ENCODE results near the gene AMIGO1. TPM values are rescaled to one million over a fixed set of nuclear protein-coding genes. Genes with fewer than 3 reads are reported as not detected.

AMIGO1 gene
- total and polyA plus RNA-seq, 2 of the 8 experiments (the other 6 are each of a cell fraction or from before 2014, with no cell fraction given), result 1.5 to 2.7 TPM

DNA sequence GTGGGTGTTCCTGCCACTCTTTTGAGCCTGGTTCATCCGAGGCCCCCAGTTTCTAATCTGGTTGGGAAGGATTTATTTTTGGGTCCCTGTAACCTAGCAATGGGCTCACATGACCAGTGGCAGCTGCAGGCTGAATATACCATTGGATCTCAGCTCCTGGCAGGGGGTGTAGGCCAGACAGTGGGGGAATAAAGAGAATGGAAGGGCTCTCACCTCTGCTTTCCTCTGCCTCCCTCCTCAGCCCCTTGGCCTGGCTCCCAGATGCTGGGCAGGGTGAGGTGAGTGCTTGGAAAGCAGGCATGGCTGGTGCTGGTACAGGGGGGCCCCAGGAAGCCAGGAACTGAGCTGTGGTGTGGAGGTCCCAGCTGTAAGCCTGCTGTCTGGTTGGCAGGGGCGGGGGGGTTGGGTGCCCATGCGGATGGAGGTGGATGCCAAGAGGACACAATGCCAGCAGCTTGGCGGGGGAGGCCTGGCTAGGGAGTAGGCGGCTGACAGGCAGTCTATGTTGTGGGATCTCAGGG, 26.5 kb upstream of the AMIGO1 start:
- Histone ChIP-seq H3K9me3 (ENCODE audit: insufficient read depth in 2 of 2, low read depth in 1 of 2, low read length in 1 of 2) (no peaks in the 10 kb centered on the region), H2BK120ac (replicated peaks; ENCODE audit: low read depth, low read length) (no peak overlapping the region), H2AFZ (ENCODE audit: low read length) (no peak overlapping the region), H2BK12ac (ENCODE audit: low read depth, low read length) (no peak overlapping the region), H3K18ac (ENCODE audit: extremely low read depth, low read length) (no peak overlapping the region), H3K4me3 (ENCODE audit: extremely low read depth in 1 of 4, insufficient read depth in 2 of 4, low read depth in 3 of 4, low read length in 4 of 4) (no peak overlapping the region), H3K4me2 (ENCODE audit: insufficient read depth in 1 of 2, low read depth in 2 of 2, low read length in 2 of 2) (no peak overlapping the region), H2BK20ac (ENCODE audit: low read length) (no peak overlapping the region), H3K27ac (ENCODE audit: low read depth, low read length) (no peak overlapping the region), H2BK15ac (ENCODE audit: low read length) (no peak overlapping the region), H3K4ac (replicated peaks; ENCODE audit: insufficient read length, low read depth, low read length) (no peak overlapping the region), H4K20me1 (replicated peaks in 1 of 2; ENCODE audit: control insufficient read depth in 1 of 2, insufficient read depth in 2 of 2, low read length in 2 of 2) (no peaks in the 10 kb centered on the region), H3K27me3 (replicated peaks in 1 of 4; ENCODE audit: control insufficient read depth in 3 of 4, extremely low read depth in 1 of 4, insufficient read depth in 3 of 4, low read length in 3 of 4) (peaks cover 0 to 2% (median 0%) of the 10 kb centered on the region in 4 experiments; a peak in 1 of 7 replicates), H4K8ac (ENCODE audit: extremely low read depth, insufficient read depth, low read length) (no peak overlapping the region), H3K79me2 (ENCODE audit: control insufficient read depth in 1 of 2, insufficient read depth in 2 of 2, low read length in 2 of 2) (no peaks in the 10 kb centered on the region), H3K56ac (replicated peaks; ENCODE audit: insufficient read length, low read depth, low read length) (no peak overlapping the region), H4K91ac (replicated peaks; ENCODE audit: insufficient read length, low read length) (no peak overlapping the region), H3K36me3 (ENCODE audit: control insufficient read depth in 2 of 4, insufficient read depth in 4 of 4, low read length in 3 of 4) (no peaks in the 10 kb centered on the region), H2BK5ac (ENCODE audit: low read depth, low read length) (no peak overlapping the region), H3K23ac (ENCODE audit: insufficient read length) (no peak overlapping the region), H3K14ac (ENCODE audit: insufficient read length) (no peak overlapping the region), H3K4me1 (replicated peaks in 1 of 4; ENCODE audit: control insufficient read depth in 3 of 4, insufficient read depth in 4 of 4, low read length in 3 of 4) (peaks cover 0 to 6% (median 1%) of the 10 kb centered on the region in 4 experiments; a peak in 4 of 7 replicates), H3K23me2 (ENCODE audit: low read depth, low read length) (no peaks in the 10 kb centered on the region; the same call in 1 of the 2 replicates), H2AK5ac (ENCODE audit: low read depth, low read length) (no peak overlapping the region), H4K5ac (ENCODE audit: insufficient read length, low read depth, low read length) (no peak overlapping the region), H3K9ac (replicated peaks in 1 of 4; ENCODE audit: extremely low read depth in 1 of 4, low read depth in 3 of 4, low read length in 3 of 4) (no peak overlapping the region), H3K79me1 (ENCODE audit: low read depth, low read length) (no peaks in the 10 kb centered on the region; the same call in 1 of the 2 replicates)
- FAIRE-seq, result no peak
- ChIA-PET CTCF (ENCODE audit: partially characterized antibody) (interaction anchor here (0.8 to 26.3 kb wide), 7 partner anchors 7 to 110 kb away, joined by 3 to 1755 read pairs (median 3); partner anchors contain the start of genes AMIGO1, ATXN7L2, CYB561D1 and GPR61), POLR2A (ENCODE audit: partially characterized antibody) (interaction anchor here (0.5 to 2.4 kb wide), 4 partner anchors 13 to 163 kb away, joined by 3 to 10 read pairs (median 3); partner anchors contain the start of gene GNAI3)
- no peak for DNase-seq (ENCODE audit: low read depth in 1 of 2, low spot score in 2 of 2)
- TF ChIP-seq NANOG (IDR thresholded peaks at IDR 0.05; ENCODE audit: insufficient read depth, low read depth, low read length, poor library complexity, severe bottlenecking), result no peak
- TF ChIP-seq TAF7 (optimal IDR thresholded peaks at IDR 0.05; ENCODE audit: borderline replicate concordance, low read depth, low read length), result no peak
- TF ChIP-seq BACH1 (IDR thresholded peaks at IDR 0.05; ENCODE audit: low read length), result no peak
- TF ChIP-seq MAFK (IDR thresholded peaks at IDR 0.05; ENCODE audit: low read depth, low read length), result no peak
- WGBS, 2 experiments (ENCODE audit: extremely low coverage in 1 of 2, insufficient coverage in 1 of 2, insufficient read length in 1 of 2, insufficient replicate concordance in 2 of 2, low coverage in 1 of 2, low lambda C conversion rate in 2 of 2, missing lambda C conversion rate in 1 of 2), result 87% methylated on average over 2 of the region's 5 CpGs; no CpG with 5 or more reads in 1 of the 2 experiments
